ENCODE data around the gene LDLRAD2. TPM values are rescaled to one million over a fixed set of nuclear protein-coding genes. Genes with fewer than 3 reads are reported as not detected.

The LDLRAD2 gene
- total RNA-seq, 1 donor from 2014 or later: not detected

Other genes with a start within 250 kb of the LDLRAD2 start
- gene RAP1GAP, start 142.9 kb upstream of the LDLRAD2 start, total RNA-seq: 10.8 TPM
- gene USP48, start 29.1 kb upstream of the LDLRAD2 start, total RNA-seq: 22.7 TPM
- 50.8 TPM for gene HSPG2, start 125.0 kb downstream of the LDLRAD2 start, total RNA-seq
- 7.4 TPM for gene CELA3B, start 164.8 kb downstream of the LDLRAD2 start, total RNA-seq
- 13.4 TPM for gene CELA3A, start 189.4 kb downstream of the LDLRAD2 start, total RNA-seq
- gene CDC42, start 240.4 kb downstream of the LDLRAD2 start, total RNA-seq: 69.8 TPM

Measured in left lobe of liver (tissue), 1 donor.